ENCODE results near the gene AOPEP.

AOPEP gene

DNA sequence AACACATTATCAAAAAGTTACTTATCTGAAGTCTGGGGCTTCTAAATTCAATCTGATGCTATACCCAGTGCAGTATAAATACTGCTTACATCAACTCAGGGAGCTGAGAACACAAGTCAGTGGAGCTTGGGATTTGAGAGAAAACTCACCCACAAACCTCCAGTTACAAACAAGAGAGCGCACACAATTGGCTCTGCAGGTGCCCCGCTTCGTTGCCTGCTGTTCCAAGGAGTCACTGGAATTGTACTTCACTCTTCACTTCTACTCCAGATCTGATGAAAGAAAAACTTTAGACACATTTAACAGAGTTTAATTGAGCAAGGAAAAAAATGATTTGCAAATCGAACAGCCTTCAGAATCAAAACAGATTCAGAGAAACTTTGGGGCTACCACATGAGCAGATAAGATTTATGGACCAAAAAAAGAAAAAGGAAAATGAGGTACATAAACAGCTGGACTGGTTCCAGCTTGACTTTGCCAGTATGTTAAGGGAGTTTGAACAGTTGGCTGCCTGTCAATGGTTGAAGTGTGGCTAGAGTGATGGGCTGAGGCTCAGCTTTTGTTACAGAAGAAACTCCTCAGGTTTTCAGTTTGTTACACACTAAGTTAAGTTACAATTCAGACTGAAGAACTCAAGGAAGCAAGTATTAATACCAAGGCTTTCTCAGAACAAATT, 156.6 kb downstream of the AOPEP start:
- no peaks in the 10 kb centered on the region for H3K36me3 ChIP-seq (ENCODE audit: insufficient read depth, low read depth, low read length)
- H3K27ac ChIP-seq (ENCODE audit: low read length) = no peak overlapping the region
- no peak overlapping the region for H3K9ac ChIP-seq (ENCODE audit: low read depth, low read length)
- H3K9me3 ChIP-seq (ENCODE audit: insufficient read depth, low read depth, low read length) = no peaks in the 10 kb centered on the region
- H3K27me3 ChIP-seq (ENCODE audit: insufficient read depth, low read length) = no peaks in the 10 kb centered on the region
- H3K4me3 ChIP-seq (ENCODE audit: low read length) = no peak overlapping the region
- peaks cover 10% of the 10 kb centered on the region; the same call in 1 of the 2 replicates for H3K4me1 ChIP-seq (ENCODE audit: insufficient read depth, low read length)

DNA sequence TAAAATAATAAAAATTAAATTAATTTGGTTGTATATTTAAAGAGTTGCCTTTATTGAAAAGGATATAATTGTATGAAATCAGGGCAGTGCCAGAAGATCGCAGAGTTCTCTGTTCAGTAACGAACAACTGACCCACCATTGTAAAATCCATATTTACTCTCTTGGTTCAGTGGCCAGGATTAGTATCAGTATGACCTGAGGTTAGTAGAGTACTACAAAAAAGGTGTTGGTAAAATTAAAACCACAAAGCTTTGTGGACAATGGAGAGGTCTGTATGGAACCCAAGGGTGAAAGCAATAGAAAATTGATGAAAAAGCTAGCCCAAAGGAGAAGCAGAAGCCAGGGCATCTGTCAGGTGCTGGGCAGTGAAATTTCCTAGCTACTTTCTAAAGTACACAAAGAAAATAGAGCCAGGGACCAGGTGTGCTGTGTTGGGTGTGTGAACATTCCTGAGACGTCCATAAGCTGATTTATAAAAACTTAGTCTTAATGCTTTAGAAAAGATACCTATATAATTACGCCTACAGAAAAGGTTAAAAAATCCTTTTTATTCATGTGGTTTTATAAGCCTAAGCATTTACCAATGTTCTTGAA, 159.5 kb downstream of the AOPEP start:
- Histone ChIP-seq H3K27ac (ENCODE audit: low read length) (no peak overlapping the region), H3K4me1 (ENCODE audit: insufficient read depth, low read length) (peaks cover 7% of the 10 kb centered on the region; the same call in 1 of the 2 replicates), H3K36me3 (ENCODE audit: insufficient read depth, low read depth, low read length) (no peaks in the 10 kb centered on the region)

DNA sequence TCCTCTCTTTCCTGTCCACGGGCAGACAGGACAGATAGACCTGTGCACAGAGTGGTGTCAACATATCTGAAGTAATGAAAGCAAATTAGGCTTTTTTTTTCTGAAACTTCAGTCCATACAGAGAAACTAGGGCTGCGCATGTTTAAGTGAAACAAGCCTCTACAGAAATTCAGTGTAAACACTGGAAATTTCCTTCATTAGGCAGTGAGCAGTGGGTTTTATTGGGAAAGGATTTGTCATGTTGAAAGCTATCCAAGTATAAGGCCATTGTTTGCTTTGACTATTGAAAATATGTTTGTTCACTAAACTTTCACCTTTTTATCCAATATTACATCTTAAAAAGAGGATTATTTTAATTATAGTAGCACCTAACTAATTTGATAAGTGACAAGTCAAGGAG, 161.2 kb downstream of the AOPEP start:
- Histone ChIP-seq H3K27me3 (ENCODE audit: insufficient read depth, low read length) (no peaks in the 10 kb centered on the region), H3K27ac (ENCODE audit: low read length) (no peak overlapping the region), H3K36me3 (ENCODE audit: insufficient read depth, low read depth, low read length) (no peaks in the 10 kb centered on the region), H3K4me1 (ENCODE audit: insufficient read depth, low read length) (peaks cover 4% of the 10 kb centered on the region; the same call in 1 of the 2 replicates), H3K9me3 (ENCODE audit: insufficient read depth, low read depth, low read length) (peaks cover 12% of the 10 kb centered on the region), H3K4me3 (ENCODE audit: low read length) (no peak overlapping the region), H3K9ac (ENCODE audit: low read depth, low read length) (no peak overlapping the region)

More for the DNA sequence above, 159.5 kb downstream of the AOPEP start:
- H3K4me3 ChIP-seq (ENCODE audit: low read length) = no peak overlapping the region
- no peaks in the 10 kb centered on the region for H3K27me3 ChIP-seq (ENCODE audit: insufficient read depth, low read length)
- no peak overlapping the region for H3K9ac ChIP-seq (ENCODE audit: low read depth, low read length)
- H3K9me3 ChIP-seq (ENCODE audit: insufficient read depth, low read depth, low read length) = peaks cover 3% of the 10 kb centered on the region; the same call in 1 of the 2 replicates

DNA sequence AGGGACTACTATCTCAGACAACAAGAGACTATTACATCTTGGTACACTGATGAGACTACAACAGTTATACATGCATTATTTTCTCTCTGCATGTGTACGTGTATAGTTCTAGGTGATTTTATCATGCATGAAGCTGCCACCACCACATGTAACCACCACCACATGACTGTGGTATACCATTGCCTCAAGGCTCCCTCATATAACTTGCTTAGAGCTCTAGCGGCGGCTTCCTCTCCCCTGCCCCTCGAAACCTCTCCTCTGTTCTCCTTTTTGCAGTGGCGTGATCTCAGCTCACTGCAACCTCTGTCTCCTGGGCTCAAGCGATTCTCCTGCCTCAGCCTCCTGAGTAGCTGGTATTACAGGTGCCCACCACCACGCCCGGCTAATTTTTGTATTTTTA, 162.3 kb downstream of the AOPEP start:
- Histone ChIP-seq H3K27ac (ENCODE audit: low read length) (no peak overlapping the region), H3K9ac (ENCODE audit: low read depth, low read length) (no peak overlapping the region), H3K9me3 (ENCODE audit: insufficient read depth, low read depth, low read length) (peaks cover 12% of the 10 kb centered on the region), H3K27me3 (ENCODE audit: insufficient read depth, low read length) (no peaks in the 10 kb centered on the region), H3K4me1 (ENCODE audit: insufficient read depth, low read length) (peaks cover 4% of the 10 kb centered on the region; the same call in 1 of the 2 replicates), H3K36me3 (ENCODE audit: insufficient read depth, low read depth, low read length) (no peaks in the 10 kb centered on the region), H3K4me3 (ENCODE audit: low read length) (no peak overlapping the region)

DNA sequence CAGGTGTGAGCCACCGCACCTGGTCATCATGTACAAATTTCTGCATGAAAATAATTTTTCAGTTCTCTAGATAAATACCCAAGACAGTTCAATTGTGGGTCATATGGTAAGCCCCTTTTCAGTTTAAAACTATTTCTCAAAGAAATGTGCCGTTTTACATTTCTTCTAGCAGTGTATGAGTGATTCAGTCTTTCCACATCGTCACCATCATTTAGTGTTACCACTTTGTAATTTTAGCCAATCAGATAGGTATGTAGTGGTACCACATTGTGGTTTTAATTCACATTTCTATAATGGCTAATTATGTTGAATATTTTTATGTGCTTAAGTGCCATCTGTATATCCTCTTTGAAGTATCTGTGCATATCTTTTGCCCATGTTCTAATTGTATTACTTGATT, 163.1 kb downstream of the AOPEP start:
- Histone ChIP-seq H3K9me3 (ENCODE audit: insufficient read depth, low read depth, low read length) (peaks cover 12% of the 10 kb centered on the region), H3K9ac (ENCODE audit: low read depth, low read length) (no peak overlapping the region), H3K36me3 (ENCODE audit: insufficient read depth, low read depth, low read length) (no peaks in the 10 kb centered on the region), H3K27me3 (ENCODE audit: insufficient read depth, low read length) (no peaks in the 10 kb centered on the region), H3K4me1 (ENCODE audit: insufficient read depth, low read length) (peaks cover 4% of the 10 kb centered on the region; the same call in 1 of the 2 replicates), H3K27ac (ENCODE audit: low read length) (no peak overlapping the region), H3K4me3 (ENCODE audit: low read length) (no peak overlapping the region)

DNA sequence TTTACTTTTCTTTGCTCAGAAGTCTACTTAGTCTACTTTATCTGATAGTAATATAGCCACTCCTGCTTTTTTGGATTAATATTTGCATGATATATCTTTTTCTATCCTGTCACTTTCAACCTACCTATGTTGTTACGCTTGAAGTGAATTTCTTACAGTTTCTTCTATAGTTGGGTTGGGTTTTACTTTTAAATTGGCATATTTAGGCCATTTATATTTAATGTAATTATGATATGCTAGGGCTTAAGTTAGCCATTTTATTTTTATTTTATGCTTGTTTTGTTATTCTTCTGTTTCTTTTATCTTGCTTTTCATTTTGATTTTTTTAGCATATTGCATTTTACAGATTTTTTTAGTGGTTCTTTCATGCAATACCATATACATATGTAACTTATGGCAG, 164.7 kb downstream of the AOPEP start:
- H3K27ac ChIP-seq (ENCODE audit: low read length) = no peak overlapping the region
- H3K27me3 ChIP-seq (ENCODE audit: insufficient read depth, low read length) = no peaks in the 10 kb centered on the region
- H3K4me1 ChIP-seq (ENCODE audit: insufficient read depth, low read length) = no peaks in the 10 kb centered on the region
- H3K36me3 ChIP-seq (ENCODE audit: insufficient read depth, low read depth, low read length) = no peaks in the 10 kb centered on the region
- H3K4me3 ChIP-seq (ENCODE audit: low read length) = no peak overlapping the region
- H3K9ac ChIP-seq (ENCODE audit: low read depth, low read length) = no peak overlapping the region
- peaks cover 12% of the 10 kb centered on the region for H3K9me3 ChIP-seq (ENCODE audit: insufficient read depth, low read depth, low read length)

DNA sequence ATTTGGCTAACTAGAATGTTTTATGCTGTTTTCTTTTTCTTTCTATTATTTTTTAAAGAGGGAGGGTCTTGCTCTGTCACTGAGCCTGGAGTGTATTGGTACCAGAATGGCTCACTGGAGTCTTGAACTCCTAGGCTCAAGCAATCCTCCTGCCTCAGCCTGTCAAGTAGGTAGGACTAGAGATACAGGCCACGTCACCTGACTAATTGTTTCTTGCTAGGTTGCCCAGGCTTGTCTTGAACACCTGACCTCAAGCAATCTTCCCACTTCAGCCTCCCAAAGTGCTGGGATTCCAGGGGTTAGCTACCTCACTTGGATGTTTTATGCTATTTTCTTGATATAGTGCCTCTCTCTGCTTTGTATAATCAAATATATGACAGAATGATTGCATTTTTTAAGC, 166.2 kb downstream of the AOPEP start:
- Histone ChIP-seq H3K9me3 (ENCODE audit: insufficient read depth, low read depth, low read length) (peaks cover 12% of the 10 kb centered on the region), H3K27ac (ENCODE audit: low read length) (no peak overlapping the region), H3K27me3 (ENCODE audit: insufficient read depth, low read length) (no peaks in the 10 kb centered on the region), H3K4me3 (ENCODE audit: low read length) (no peak overlapping the region), H3K4me1 (ENCODE audit: insufficient read depth, low read length) (no peaks in the 10 kb centered on the region), H3K9ac (ENCODE audit: low read depth, low read length) (no peak overlapping the region), H3K36me3 (ENCODE audit: insufficient read depth, low read depth, low read length) (no peaks in the 10 kb centered on the region)

DNA sequence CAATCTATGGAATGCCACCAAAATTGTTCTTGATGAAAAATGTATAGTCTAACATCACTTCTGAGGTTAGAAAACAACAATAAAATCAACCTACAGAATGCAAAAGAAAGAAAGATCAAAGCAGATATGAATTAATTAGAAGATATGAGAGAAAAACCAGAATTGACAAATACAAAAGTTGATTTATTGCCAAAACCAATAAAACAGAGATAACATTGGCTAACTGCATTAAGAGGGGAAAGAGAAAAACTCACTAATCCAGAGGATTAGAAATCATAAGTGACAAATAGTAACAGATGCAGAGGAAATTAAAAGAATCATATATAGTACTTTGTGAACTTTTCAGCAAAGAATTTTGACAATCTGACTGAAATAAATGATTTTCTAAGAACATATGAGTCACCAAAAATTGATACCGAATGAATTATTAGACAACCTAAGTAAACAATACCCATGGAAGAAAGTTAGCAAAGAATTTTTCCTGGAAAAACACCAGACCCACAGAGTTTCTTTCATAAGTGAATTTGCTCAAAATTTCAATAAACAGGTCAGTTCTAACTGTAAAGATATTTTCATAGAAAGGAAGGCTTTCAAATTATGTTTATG, 167.7 kb downstream of the AOPEP start:
- Histone ChIP-seq H3K4me3 (ENCODE audit: low read length) (no peak overlapping the region), H3K27me3 (ENCODE audit: insufficient read depth, low read length) (no peaks in the 10 kb centered on the region), H3K4me1 (ENCODE audit: insufficient read depth, low read length) (no peaks in the 10 kb centered on the region), H3K9ac (ENCODE audit: low read depth, low read length) (no peak overlapping the region), H3K27ac (ENCODE audit: low read length) (no peak overlapping the region), H3K36me3 (ENCODE audit: insufficient read depth, low read depth, low read length) (no peaks in the 10 kb centered on the region), H3K9me3 (ENCODE audit: insufficient read depth, low read depth, low read length) (peaks cover 12% of the 10 kb centered on the region)

DNA sequence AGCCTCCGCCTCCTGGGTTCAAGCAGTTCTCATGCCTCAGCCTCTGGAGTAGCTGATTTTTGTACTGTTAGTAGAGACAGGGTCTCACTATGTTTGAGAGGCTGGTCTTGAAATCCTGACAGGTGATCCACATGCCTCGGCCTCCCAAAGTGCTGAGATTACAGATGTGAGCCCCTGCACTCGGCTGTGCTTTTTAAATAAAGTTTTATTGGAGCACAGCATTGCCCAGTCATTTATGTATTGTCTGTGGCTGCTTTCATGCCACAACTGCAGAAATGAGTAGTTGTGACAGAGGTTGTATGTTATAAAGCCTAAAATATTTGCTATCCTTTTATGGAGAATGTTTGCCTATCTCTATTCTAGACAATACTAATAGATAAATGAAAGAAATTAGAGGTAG, 169.2 kb downstream of the AOPEP start:
- H3K4me3 ChIP-seq (ENCODE audit: low read length) = no peak overlapping the region
- H3K27me3 ChIP-seq (ENCODE audit: insufficient read depth, low read length) = no peaks in the 10 kb centered on the region
- H3K36me3 ChIP-seq (ENCODE audit: insufficient read depth, low read depth, low read length) = no peaks in the 10 kb centered on the region
- H3K27ac ChIP-seq (ENCODE audit: low read length) = no peak overlapping the region
- H3K4me1 ChIP-seq (ENCODE audit: insufficient read depth, low read length) = no peaks in the 10 kb centered on the region
- H3K9me3 ChIP-seq (ENCODE audit: insufficient read depth, low read depth, low read length) = peaks cover 12% of the 10 kb centered on the region
- H3K9ac ChIP-seq (ENCODE audit: low read depth, low read length) = no peak overlapping the region

DNA sequence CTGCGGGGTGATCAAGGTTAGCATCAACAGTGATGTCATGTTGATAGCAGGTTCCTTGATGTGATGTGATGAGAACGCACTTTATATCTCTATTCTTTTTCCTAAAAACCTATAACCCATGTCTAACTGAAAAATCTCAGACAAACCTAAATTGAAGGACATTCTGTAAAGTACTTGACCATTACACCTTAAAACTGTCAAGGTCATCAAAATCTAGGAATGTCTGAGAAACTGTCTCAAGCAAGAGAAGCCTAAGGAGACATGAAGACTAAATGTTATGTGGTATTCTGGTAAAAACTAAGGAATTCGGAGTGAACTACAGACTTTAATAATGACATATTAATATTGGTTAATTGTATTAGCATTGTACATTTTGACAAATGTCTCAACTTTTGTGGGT, 170.0 kb downstream of the AOPEP start:
- Histone ChIP-seq H3K9ac (ENCODE audit: low read depth, low read length) (no peak overlapping the region), H3K27ac (ENCODE audit: low read length) (no peak overlapping the region), H3K9me3 (ENCODE audit: insufficient read depth, low read depth, low read length) (peaks cover 3% of the 10 kb centered on the region; the same call in 1 of the 2 replicates), H3K36me3 (ENCODE audit: insufficient read depth, low read depth, low read length) (no peaks in the 10 kb centered on the region), H3K4me1 (ENCODE audit: insufficient read depth, low read length) (no peaks in the 10 kb centered on the region; the same call in 1 of the 2 replicates), H3K27me3 (ENCODE audit: insufficient read depth, low read length) (no peaks in the 10 kb centered on the region), H3K4me3 (ENCODE audit: low read length) (no peak overlapping the region)

DNA sequence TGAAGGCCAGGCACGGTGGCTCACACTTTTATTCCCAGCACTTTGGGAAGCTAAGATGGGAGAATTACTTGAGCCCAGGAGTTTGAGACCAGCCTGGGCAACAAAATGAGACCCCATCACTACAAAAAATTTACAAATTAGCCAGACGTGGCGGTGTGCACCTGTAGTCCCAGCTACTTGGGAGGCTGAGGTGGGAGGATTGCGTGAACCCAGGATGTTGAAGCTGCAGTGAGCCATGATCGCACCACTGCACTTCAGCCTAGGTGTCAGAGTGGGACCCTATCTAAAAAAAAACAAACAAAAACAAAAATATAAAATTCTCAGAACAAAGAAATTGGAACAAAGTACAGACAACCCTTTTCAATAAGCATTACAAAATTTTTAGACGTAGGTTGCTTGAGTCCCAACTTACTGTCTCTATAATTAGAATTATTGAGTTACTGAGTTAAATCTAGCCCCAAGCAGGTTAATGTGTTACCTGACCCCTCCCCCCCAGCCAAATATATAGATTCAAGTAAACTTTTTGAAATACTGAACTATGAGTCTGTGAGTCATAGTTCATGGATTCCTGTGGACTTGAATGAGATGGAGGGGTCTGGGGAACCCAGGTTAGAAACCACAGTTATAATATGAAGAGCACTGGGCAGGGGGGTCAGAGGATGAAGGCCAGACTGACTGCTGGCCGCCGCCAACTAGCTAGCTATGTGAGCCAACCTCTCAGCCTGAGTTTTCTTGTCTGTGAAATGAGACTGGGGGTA, 173.1 kb downstream of the AOPEP start:
- Histone ChIP-seq H3K36me3 (ENCODE audit: insufficient read depth, low read depth, low read length) (no peaks in the 10 kb centered on the region), H3K27me3 (ENCODE audit: insufficient read depth, low read length) (no peaks in the 10 kb centered on the region), H3K4me1 (ENCODE audit: insufficient read depth, low read length) (peaks cover 5% of the 10 kb centered on the region; the same call in 1 of the 2 replicates), H3K27ac (ENCODE audit: low read length) (no peak overlapping the region), H3K9ac (ENCODE audit: low read depth, low read length) (no peak overlapping the region), H3K9me3 (ENCODE audit: insufficient read depth, low read depth, low read length) (no peaks in the 10 kb centered on the region), H3K4me3 (ENCODE audit: low read length) (no peak overlapping the region)

All from iPS-20b (cell line).